ENCODE data around the gene PLAA. TPM values are rescaled to one million over a fixed set of nuclear protein-coding genes. Genes with fewer than 3 reads are reported as not detected.
A peak's percentile ranks its signal among the peaks of the same experiment; 100 is the strongest.

The PLAA gene
- total and polyA plus RNA-seq, 10 of the 15 experiments (the other 5 are each of a cell fraction or from before 2014, with no cell fraction given) = 5.6 to 42.4 (median 34.1) TPM

- peak; percentile 79; the same call in 1 of the 2 replicates for TF ChIP-seq TARDBP (IDR thresholded peaks at IDR 0.05; ENCODE audit: borderline replicate concordance)
- peak; percentile 95 for TF ChIP-seq PKNOX1 (IDR thresholded peaks at IDR 0.05)
- TF ChIP-seq ETV6 (conservative IDR thresholded peaks at IDR 0.05 in 1 of 2, IDR thresholded peaks at IDR 0.05 in 1 of 2; ENCODE audit: borderline replicate concordance in 1 of 2, low read depth in 1 of 2) = no peak; a peak in 1 of 4 replicates
- TF ChIP-seq BACH1 (IDR thresholded peaks at IDR 0.05; ENCODE audit: borderline replicate concordance) = 0 out of 2 replicates have a peak, but pooled peaks have one; percentile 48
- peak; percentile 80 for TF ChIP-seq SIX5 (IDR thresholded peaks at IDR 0.05; ENCODE audit: low read depth, low read length, severe bottlenecking)
- peak; percentile 98 for TF ChIP-seq ZSCAN29 (IDR thresholded peaks at IDR 0.05)
- no peak for TF ChIP-seq EP300 (IDR thresholded peaks at IDR 0.05; ENCODE audit: borderline replicate concordance in 1 of 2, control insufficient read depth in 1 of 2, low read depth in 2 of 2, low read length in 2 of 2)
- TF ChIP-seq KLF5 (IDR thresholded peaks at IDR 0.05; ENCODE audit: partially characterized antibody) = no peak
- TF ChIP-seq EZH2 (IDR thresholded peaks at IDR 0.05; ENCODE audit: borderline replicate concordance, control insufficient read depth, low read depth, low read length) = no peak
- TF ChIP-seq MYC (IDR thresholded peaks at IDR 0.05; ENCODE audit: insufficient read depth, insufficient read length, insufficient replicate concordance, low read length, severe bottlenecking) = peak; percentile 16
- peak; percentile 60; the same call in 1 of the 2 replicates for TF ChIP-seq DPF2 (IDR thresholded peaks at IDR 0.05)
- no peak for TF ChIP-seq BCL3 (IDR thresholded peaks at IDR 0.05; ENCODE audit: borderline replicate concordance, insufficient read depth, low read depth, low read length, poor library complexity, severe bottlenecking)
- TF ChIP-seq KAT2A (conservative IDR thresholded peaks at IDR 0.05; ENCODE audit: control insufficient read depth, low read depth, low read length) = no peak
- no peak for TF ChIP-seq EED (IDR thresholded peaks at IDR 0.05; ENCODE audit: low read depth)
- TF ChIP-seq E4F1 (IDR thresholded peaks at IDR 0.05; ENCODE audit: borderline replicate concordance, partially characterized antibody) = peak; percentile 64
- no peak for TF ChIP-seq RBBP5 (conservative IDR thresholded peaks at IDR 0.05)
- TF ChIP-seq MLLT1 (IDR thresholded peaks at IDR 0.05) = peak; percentile 83
- peak; percentile 22; the same call in 1 of the 3 replicates for TF ChIP-seq POU2F2 (IDR thresholded peaks at IDR 0.05; ENCODE audit: borderline replicate concordance, low read depth, low read length)
- peak; percentile 63; the same call in 1 of the 2 replicates for TF ChIP-seq CBFB (IDR thresholded peaks at IDR 0.05; ENCODE audit: low read depth)
- no peak for TF ChIP-seq ZNF24 (IDR thresholded peaks at IDR 0.05)
Observed at GRCh38 chr9:26946753-26947727, at the start of gene PLAA (continued).
